Endothelial cell of umbilical vein (primary cell): ENCODE data around the gene CKAP5. TPM values are rescaled to one million over a fixed set of nuclear protein-coding genes. Genes with fewer than 3 reads are reported as not detected.
A peak's percentile ranks its signal among the peaks of the same experiment; 100 is the strongest.

Experiments
- BruUV-seq: library from RNA; stranded (reverse); fragments of 400-500 nt; replicated peaks from 2 replicates; lab custom pipeline; 2021; lab: Mats Ljungman, UMichigan
- CTCF ChIA-PET: fragments of 300-600, 350-600 bp; sonication (Branson Sonifier 250); formaldehyde crosslinking; loops from one replicate; lab custom pipeline; 2021; ENCODE audit warnings: antibody characterized with exemption, inconsistent platforms; lab: Charles Lee
- POLR2A ChIA-PET: fragments of 300-600, 350-600 bp; sonication (Branson Sonifier 250); formaldehyde crosslinking; loops from one replicate; lab custom pipeline; 2021; ENCODE audit warnings: antibody characterized with exemption, inconsistent platforms; lab: Charles Lee
- DNase-seq: peaks from one replicate; pipeline ENCODE4 v3.0.0-alpha.2; 2011; ENCODE audit warnings: low read depth, low spot score
- FAIRE-seq: peaks from 2 replicates; lab custom pipeline; 2011; peaks lifted over from hg19 to GRCh38; lab: Jason Lieb, UNC
- H2AFZ ChIP-seq: 2 replicates; pipeline ENCODE4 v1.6.0; 2012; ENCODE audit warnings: low read depth, low read length, control low read depth, inconsistent platforms
- H3K27ac ChIP-seq: 2 replicates; pipeline ENCODE4 v1.5.1; 2011; ENCODE audit warnings: low read depth, mild to moderate bottlenecking, control low read depth, low read length, moderate library complexity; ENCODE audit not compliant: insufficient read depth
- H3K27me3 ChIP-seq, 2 experiments: 2 replicates each; pipeline versions ENCODE4 v1.6.0 to v1.6.1; 2011; ENCODE audit warnings: low read length in 2 of 2, mixed read lengths in 1 of 2; ENCODE audit not compliant: control insufficient read depth in 2 of 2, insufficient read depth in 2 of 2
- H3K36me3 ChIP-seq, 2 experiments: 2 replicates in 1 of 2; 3 replicates in 1 of 2; pipeline ENCODE4 v1.5.1; 2011; ENCODE audit warnings: low read length in 2 of 2, mild to moderate bottlenecking in 1 of 2, moderate library complexity in 1 of 2; ENCODE audit not compliant: control insufficient read depth in 2 of 2, insufficient read depth in 2 of 2; ENCODE audit errors: extremely low read depth in 1 of 2
- H3K4me1 ChIP-seq: 3 replicates; pipeline ENCODE4 v1.5.1; 2011; ENCODE audit warnings: mild to moderate bottlenecking, low read length; ENCODE audit not compliant: control insufficient read depth, insufficient read depth; ENCODE audit errors: extremely low read depth
- H3K4me2 ChIP-seq: 2 replicates; pipeline ENCODE4 v1.6.1; 2011; ENCODE audit warnings: low read length, control low read depth, mixed read lengths; ENCODE audit not compliant: insufficient read depth
- H3K4me3 ChIP-seq, 3 experiments: fragments of 200-600 bp in 1 of 3; sonication (generic), shearing (Covaris generic) in 1 of 3; replicated peaks in 1 of 3; 2 replicates each; pipeline ENCODE4 v1.5.1; 2011 to 2016; ENCODE audit warnings: control low read depth in 3 of 3, low read length in 3 of 3, mild to moderate bottlenecking in 2 of 3, inconsistent platforms in 1 of 3, low read depth in 1 of 3, moderate library complexity in 1 of 3; ENCODE audit not compliant: insufficient read depth in 1 of 3
- H3K79me2 ChIP-seq: 2 replicates; pipeline ENCODE4 v1.6.0; 2012; ENCODE audit warnings: low read length, inconsistent platforms; ENCODE audit not compliant: control insufficient read depth, insufficient read depth
- H3K9ac ChIP-seq: replicated peaks from 2 replicates; pipeline ENCODE3; 2011; ENCODE audit warnings: low read length, control low read depth; ENCODE audit not compliant: insufficient read depth; ENCODE audit errors: extremely low read depth
- H3K9me1 ChIP-seq: replicated peaks from 3 replicates; pipeline ENCODE4 v1.6.0; 2011; ENCODE audit warnings: mild to moderate bottlenecking, low read length; ENCODE audit not compliant: control insufficient read depth, insufficient read depth; ENCODE audit errors: extremely low read depth
- H3K9me3 ChIP-seq: replicated peaks from 2 replicates; pipeline ENCODE4 v1.5.1; 2012; ENCODE audit warnings: low read length, inconsistent platforms; ENCODE audit not compliant: control insufficient read depth, insufficient read depth
- H4K20me1 ChIP-seq: replicated peaks from 2 replicates; pipeline ENCODE3; 2011; ENCODE audit warnings: mild to moderate bottlenecking, low read length; ENCODE audit not compliant: control insufficient read depth, insufficient read depth; ENCODE audit errors: extremely low read depth
- CTCF ChIP-seq, 2 donors: IDR thresholded peaks; 1 replicate in 1 of 2; 2 replicates in 1 of 2; pipeline ENCODE4 v1.5.1; 2011; ENCODE audit warnings: low read length in 2 of 2, mild to moderate bottlenecking in 2 of 2, moderate library complexity in 2 of 2, control low read depth in 1 of 2, inconsistent platforms in 1 of 2, low read depth in 1 of 2; ENCODE audit not compliant: insufficient read depth in 1 of 2; ENCODE audit errors: extremely low read depth in 1 of 2
- GATA2 ChIP-seq: IDR thresholded peaks from 2 replicates; pipeline ENCODE4 v1.7.0; 2011; ENCODE audit warnings: low read depth, mild to moderate bottlenecking, moderate library complexity, mixed read lengths, low read length; ENCODE audit not compliant: insufficient read length, insufficient read depth
- POLR2A ChIP-seq: IDR thresholded peaks from 2 replicates; pipeline ENCODE4 v1.6.1; 2012; ENCODE audit warnings: low read depth, mild to moderate bottlenecking, control low read depth, low read length
- POLR2AphosphoS5 ChIP-seq: IDR thresholded peaks from 2 replicates; pipeline ENCODE4 v1.6.1; 2012; ENCODE audit warnings: low read depth, mild to moderate bottlenecking, control low read depth, low read length, moderate library complexity; ENCODE audit not compliant: insufficient read depth
- dilution Hi-C: fragments of 300-500 bp; cut with MboI; formaldehyde crosslinking; loops from one replicate; pipeline ENCODE4 v1.15.0; 2019; ENCODE audit warnings: low sequenced_read_pairs; ENCODE audit not compliant: extremely low pct_ligation_motif_present
- intact Hi-C: fragments of 100-400 bp; cut with micrococcal nuclease; formaldehyde crosslinking; loops from one replicate; pipeline ENCODE4 v1.10.0; 2022
- polyA plus RNA-seq, 4 experiments: library from polyadenylated mRNA; depleted of rRNA in 3 of 4; stranded (reverse) in 3 of 4; unstranded in 1 of 4; fragments of >200 nt; gene quantifications; 2 replicates each; pipeline versions ENCODE4 v1.2.1 to v1.2.3, GENCODE V29; 2011 to 2012; ENCODE audit warnings: missing spikeins in 1 of 4
- total RNA-seq: library from RNA; stranded (reverse); gene quantifications from 2 replicates; pipeline ENCODE4 v1.2.3, GENCODE V29; 2021

The CKAP5 gene
- total and polyA plus RNA-seq, 2 donors (not counting 3 experiments of a cell fraction or from before 2014, with no cell fraction given), result 47.4 to 138 TPM

GRCh38 chr11:46826310-46827044 lies 19.6 kb downstream of the CKAP5 start:
- Histone ChIP-seq H2AFZ (peak overlapping the region; percentile 80), H3K79me2 (peaks cover 98% of the 10 kb centered on the region), H3K9ac (peak overlapping the region; percentile 25), H4K20me1 (no peaks in the 10 kb centered on the region), H3K27ac (peak overlapping the region; percentile 26), H3K4me3 (peak overlapping the region; percentile 12 to 68 (median 45)), H3K4me2 (peak overlapping the region; percentile 84), H3K27me3 (no peaks in the 10 kb centered on the region), H3K4me1 (peaks cover 11% of the 10 kb centered on the region), H3K9me3 (no peaks in the 10 kb centered on the region), H3K36me3 (no peaks in the 10 kb centered on the region), H3K9me1 (no peaks in the 10 kb centered on the region)
- dilution Hi-C loops, result no loop called here
- DNase-seq (peak; percentile 86), FAIRE-seq (peak; percentile 83)
- ChIA-PET CTCF (interaction anchor here (0.6 to 1.5 kb wide), 14 partner anchors 8 to 788 kb away, joined by 3 to 8 read pairs (median 3); partner anchors contain the start of gene CKAP5), POLR2A (no interaction called here)
- intact Hi-C loops, result loop anchor here (1.0 kb wide), 1 partner anchor 20 kb away; the partner anchor contains the start of gene CKAP5
- BruUV-seq, result TSS peak; percentile 29
- no peak for TF ChIP-seq GATA2
- no peak for TF ChIP-seq POLR2AphosphoS5

- peak; percentile 46 for DNase-seq
- no peak overlapping the region for H3K27ac ChIP-seq
- BruUV-seq, result no TSS peak
- peak; percentile 62 for FAIRE-seq
- no peak overlapping the region for H2AFZ ChIP-seq
- H4K20me1 ChIP-seq, result no peaks in the 10 kb centered on the region
- POLR2A ChIA-PET, result no interaction called here
- dilution Hi-C loops, result no loop called here
- peaks cover 13% of the 10 kb centered on the region for H3K79me2 ChIP-seq
- H3K9me3 ChIP-seq, result no peaks in the 10 kb centered on the region
- no peak overlapping the region for H3K9ac ChIP-seq
- no peaks in the 10 kb centered on the region for H3K27me3 ChIP-seq
- no peak overlapping the region for H3K4me2 ChIP-seq
- peaks cover 4 to 20% of the 10 kb centered on the region in 2 experiments for H3K36me3 ChIP-seq
- intact Hi-C loops, result no loop called here
- TF ChIP-seq POLR2A, result no peak
- TF ChIP-seq CTCF (IDR thresholded peaks at IDR 0.05; ENCODE audit: extremely low read depth in 1 of 2, insufficient read depth in 1 of 2, low read depth in 1 of 2, low read length in 2 of 2), result peak; percentile 32 to 37
- CTCF ChIA-PET, result interaction anchor here (1.1 kb wide), 1 partner anchor 9 kb away, joined by 3 read pairs; no protein-coding TSS in a partner anchor
- peaks cover 11% of the 10 kb centered on the region for H3K4me1 ChIP-seq
- no peak overlapping the region for H3K4me3 ChIP-seq
- H3K9me1 ChIP-seq, result no peaks in the 10 kb centered on the region
Measured at GRCh38 chr11:46808799-46809431, 37.2 kb downstream of the CKAP5 start.
